Tibial nerve (tissue), 4 donors: ENCODE measurements around the gene ADAP1. TPM values are rescaled to one million over a fixed set of nuclear protein-coding genes. Genes with fewer than 3 reads are reported as not detected.

Source experiments
- DNase-seq, 2 donors: peaks; one replicate each; pipeline ENCODE4 v3.0.0-alpha.2; 2019; ENCODE audit warnings: low spot score in 2 of 2
- H3K27ac ChIP-seq, 4 donors: fragments of 200-600 bp; sonication (generic) in 3 of 4; one replicate each; pipeline ENCODE4 v1.5.1; 2017 to 2019; ENCODE audit warnings: mild to moderate bottlenecking in 1 of 4
- H3K27me3 ChIP-seq, 2 donors: fragments of 200-600 bp; sonication (generic) in 1 of 2; one replicate each; pipeline versions ENCODE4 v1.5.1 to v1.6.0; 2017 to 2019
- H3K36me3 ChIP-seq, 3 donors: fragments of 200-600 bp; sonication (generic); one replicate each; pipeline ENCODE4 v1.5.1; 2018 to 2019
- H3K4me1 ChIP-seq, 4 donors: fragments of 200-600 bp; sonication (generic) in 3 of 4; one replicate each; pipeline ENCODE4 v1.5.1; 2017 to 2019
- H3K4me3 ChIP-seq, 4 donors: fragments of 200-600 bp; sonication (generic) in 3 of 4; one replicate each; pipeline ENCODE4 v1.5.1; 2017 to 2019; ENCODE audit warnings: mild to moderate bottlenecking in 1 of 4, moderate library complexity in 1 of 4
- H3K9me3 ChIP-seq, 4 donors: fragments of 200-600 bp; sonication (generic) in 3 of 4; one replicate each; pipeline ENCODE4 v1.5.1; 2017 to 2019
- CTCF ChIP-seq, 5 experiments: fragments of 200-600 bp in 3 of 5; fragments of 450-650 bp in 2 of 5; sonication (generic) in 3 of 5; IDR thresholded peaks; one replicate each; pipeline ENCODE4 v1.5.1; 2016 to 2019; ENCODE audit warnings: antibody characterized with exemption in 5 of 5, mild to moderate bottlenecking in 3 of 5, moderate library complexity in 2 of 5
- EP300 ChIP-seq, 2 donors: sonication (generic); formaldehyde crosslinking; IDR thresholded peaks; one replicate each; pipeline ENCODE4 v1.6.1; 2017; ENCODE audit warnings: antibody characterized with exemption in 2 of 2, mild to moderate bottlenecking in 1 of 2
- POLR2A ChIP-seq, 2 donors: fragments of 450-650 bp; IDR thresholded peaks; one replicate each; pipeline ENCODE4 v1.6.1; 2017; ENCODE audit warnings: antibody characterized with exemption in 2 of 2, mild to moderate bottlenecking in 2 of 2, moderate library complexity in 2 of 2
- WGBS, 2 donors: methylation state at CpG; one replicate each; pipeline ENCODE4 v1.1.5; 2018; 5-methylcytosine and 5-hydroxymethylcytosine counted together
- total RNA-seq, 4 donors: library from RNA; depleted of rRNA; stranded (reverse); fragments of >200 nt; gene quantifications; one replicate each; pipeline ENCODE4 v1.1.0, GENCODE V29; 2016

The ADAP1 gene
- total RNA-seq, 4 donors from 2014 or later: 29.3 to 53.0 (median 39.6) TPM

- WGBS, 2 donors: 83 to 84% methylated on average over 12 of the region's 12 CpGs
Measured at GRCh38 chr7:972110-972509, 17.6 kb upstream of the ADAP1 start.

GRCh38 chr7:970744-971143 is 16.3 kb upstream of the ADAP1 start:
- H3K9me3 ChIP-seq: no peaks in the 10 kb centered on the region
- H3K27me3 ChIP-seq: no peaks in the 10 kb centered on the region
- peak overlapping the region in 2 of 4 donors; percentile 55 to 88 for H3K27ac ChIP-seq
- no peak overlapping the region for H3K4me3 ChIP-seq
- peaks cover 0 to 58% (median 27%) of the 10 kb centered on the region in 4 donors for H3K4me1 ChIP-seq
- TF ChIP-seq CTCF (IDR thresholded peaks at IDR 0.05) (no peak), POLR2A (IDR thresholded peaks at IDR 0.05) (no peak), EP300 (IDR thresholded peaks at IDR 0.05) (no peak)
- H3K36me3 ChIP-seq: peaks cover 2 to 68% (median 30%) of the 10 kb centered on the region in 3 donors
- WGBS, 2 donors: 85 to 89% methylated on average over 6 of the region's 6 CpGs
- DNase-seq: no peak

More at GRCh38 chr7:972110-972509, 17.6 kb upstream of the ADAP1 start:
- H3K27ac ChIP-seq: peak overlapping the region in 3 of 4 donors; percentile 3 to 88 (median 13)
- DNase-seq: no peak
- TF ChIP-seq EP300 (IDR thresholded peaks at IDR 0.05) (no peak), CTCF (IDR thresholded peaks at IDR 0.05) (no peak), POLR2A (IDR thresholded peaks at IDR 0.05) (no peak)
- H3K9me3 ChIP-seq: no peaks in the 10 kb centered on the region
- H3K27me3 ChIP-seq: no peaks in the 10 kb centered on the region
- H3K4me1 ChIP-seq: peaks cover 0 to 70% (median 39%) of the 10 kb centered on the region in 4 donors
- peaks cover 2 to 57% (median 30%) of the 10 kb centered on the region in 3 donors for H3K36me3 ChIP-seq
- H3K4me3 ChIP-seq: no peak overlapping the region

GRCh38 chr7:969403-969802 is 14.9 kb upstream of the ADAP1 start:
- TF ChIP-seq EP300 (IDR thresholded peaks at IDR 0.05) (no peak), POLR2A (IDR thresholded peaks at IDR 0.05) (no peak), CTCF (IDR thresholded peaks at IDR 0.05) (no peak)
- Histone ChIP-seq H3K4me3 (no peak overlapping the region), H3K4me1 (peaks cover 0 to 64% (median 35%) of the 10 kb centered on the region in 4 donors), H3K27me3 (no peaks in the 10 kb centered on the region), H3K9me3 (no peaks in the 10 kb centered on the region), H3K36me3 (peaks cover 2 to 68% (median 30%) of the 10 kb centered on the region in 3 donors), H3K27ac (no peak overlapping the region)
- DNase-seq: no peak
- 87 to 92% methylated on average over 11 of the region's 11 CpGs for WGBS, 2 donors

GRCh38 chr7:968205-969105 is 14.0 kb upstream of the ADAP1 start:
- no peak for TF ChIP-seq EP300 (IDR thresholded peaks at IDR 0.05)
- TF ChIP-seq CTCF (IDR thresholded peaks at IDR 0.05): no peak
- TF ChIP-seq POLR2A (IDR thresholded peaks at IDR 0.05): no peak
- peaks cover 0 to 64% (median 36%) of the 10 kb centered on the region in 4 donors for H3K4me1 ChIP-seq
- H3K36me3 ChIP-seq: peaks cover 2 to 68% (median 30%) of the 10 kb centered on the region in 3 donors

More at GRCh38 chr7:968205-969105, 14.0 kb upstream of the ADAP1 start:
- peak overlapping the region in 1 of 4 donors; percentile 14 for H3K27ac ChIP-seq
- no peak for DNase-seq
- H3K27me3 ChIP-seq: no peaks in the 10 kb centered on the region
- H3K9me3 ChIP-seq: no peaks in the 10 kb centered on the region
- no peak overlapping the region for H3K4me3 ChIP-seq
- 85 to 87% methylated on average over 14 to 24 of the region's 24 CpGs for WGBS, 2 donors
